Ishikawa (cell line): ENCODE data around the gene ALG2.

Experiments
- CEBPB ChIP-seq: IDR thresholded peaks from 2 replicates; pipeline ENCODE4 v1.6.1; 2012
- EP300 ChIP-seq: IDR thresholded peaks from 2 replicates; pipeline ENCODE4 v1.6.1; 2012; ENCODE audit warnings: borderline replicate concordance
- TCF12 ChIP-seq: IDR thresholded peaks from 2 replicates; pipeline ENCODE4 v1.6.1; 2012; ENCODE audit warnings: low read depth
- TEAD4 ChIP-seq: IDR thresholded peaks from 2 replicates; pipeline ENCODE4 v1.6.1; 2012
- YY1 ChIP-seq: IDR thresholded peaks from 2 replicates; pipeline ENCODE4 v1.6.1; 2012; ENCODE audit warnings: low read depth
- TF ChIP-seq, protein P1 (sequence below): IDR thresholded peaks from 2 replicates; pipeline ENCODE4 v1.6.1; 2012

DNA sequence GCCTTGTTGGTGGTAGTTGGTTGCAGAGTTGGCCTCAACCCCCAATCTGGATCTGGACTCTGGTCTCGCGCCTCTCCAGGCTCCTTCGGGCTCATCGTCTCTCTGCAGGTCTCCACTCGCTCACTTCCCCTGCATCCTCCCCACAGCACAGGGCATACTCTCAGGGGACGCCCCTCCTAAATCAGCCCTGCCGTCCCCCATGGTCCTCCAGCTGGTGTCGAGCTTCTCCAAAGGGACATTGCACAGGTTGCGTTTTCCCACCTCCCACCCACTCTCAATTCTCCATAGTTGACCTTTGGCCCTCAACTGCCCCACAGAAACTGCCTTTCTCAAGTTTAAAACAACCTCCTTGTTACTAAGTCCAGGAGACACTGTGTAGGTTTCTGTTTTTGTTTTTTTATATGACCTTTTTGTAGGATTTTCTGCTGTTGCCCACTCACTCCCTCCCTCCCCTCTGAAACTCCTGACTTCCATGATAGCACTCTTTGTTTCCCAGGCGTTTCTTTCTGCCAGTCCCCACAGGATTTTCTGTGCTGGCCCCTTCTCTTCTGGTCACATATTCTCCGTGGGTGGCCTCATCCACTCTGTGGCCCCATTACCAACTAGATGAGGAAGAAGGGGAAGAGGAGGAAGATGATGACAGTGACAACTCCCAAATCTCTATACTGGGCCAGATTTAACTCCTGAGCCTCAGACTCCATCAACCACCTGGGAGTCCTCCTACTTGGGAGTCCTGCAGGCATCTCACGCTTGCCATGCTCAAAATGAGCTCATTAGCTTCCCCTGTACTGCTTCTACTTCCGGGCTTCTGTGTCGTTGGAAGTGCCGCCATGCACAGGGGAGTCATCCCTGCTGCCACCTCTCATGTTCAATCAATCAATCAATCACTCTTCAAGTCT, 50.3 kb downstream of the ALG2 start:
- TF ChIP-seq EP300 (no peak), TEAD4 (no peak), CEBPB (no peak), TCF12 (no peak), YY1 (no peak)
- TF ChIP-seq, protein P1, sequence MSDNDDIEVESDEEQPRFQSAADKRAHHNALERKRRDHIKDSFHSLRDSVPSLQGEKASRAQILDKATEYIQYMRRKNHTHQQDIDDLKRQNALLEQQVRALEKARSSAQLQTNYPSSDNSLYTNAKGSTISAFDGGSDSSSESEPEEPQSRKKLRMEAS, result no peak
